NCI-H2029 (cell line): ENCODE results near the gene ZNF329.

Source experiments
- DNase-seq: peaks from one replicate; lab custom pipeline; 2025; lab: John Stamatoyannopoulos, UW

The ZNF329 gene

DNA sequence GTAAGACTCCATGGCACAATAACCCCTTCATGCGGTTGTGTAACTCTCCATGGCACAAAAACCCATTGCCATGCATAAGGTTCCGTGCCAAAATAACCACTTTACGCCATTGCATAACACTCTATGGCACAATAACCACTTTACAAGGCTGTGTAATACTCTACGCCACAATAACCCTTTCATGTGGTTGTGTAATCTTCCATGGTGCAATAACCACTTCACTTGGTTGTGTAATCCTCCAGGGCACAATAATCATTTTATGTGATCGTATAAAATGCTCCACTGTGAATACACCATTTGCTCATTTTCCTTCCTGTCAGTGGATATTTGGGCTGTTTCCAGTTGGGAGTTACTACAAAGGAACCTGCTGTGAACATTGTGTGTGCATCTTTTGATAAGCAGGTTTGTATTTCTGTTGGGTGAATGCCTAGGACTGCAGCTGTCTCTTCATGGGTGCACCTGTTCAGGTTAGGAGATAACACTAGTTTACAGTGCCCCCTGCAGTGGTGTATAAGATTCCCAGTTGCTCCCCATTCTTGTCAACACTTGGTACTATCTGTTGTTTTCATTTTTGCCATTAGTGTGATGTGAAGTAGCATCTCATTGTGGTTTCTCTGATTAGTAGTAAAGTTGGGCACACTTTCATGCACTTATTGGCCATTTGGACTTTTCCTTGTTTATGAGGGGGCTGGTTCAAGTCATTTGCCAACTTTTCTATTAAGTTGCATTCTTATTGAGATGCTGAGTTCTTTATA, 31.4 kb downstream of the ZNF329 start:
- no peak for DNase-seq

- no peak for DNase-seq
Observed at GRCh38 chr19:58117841-58118575, 32.6 kb downstream of the ZNF329 start.

DNA sequence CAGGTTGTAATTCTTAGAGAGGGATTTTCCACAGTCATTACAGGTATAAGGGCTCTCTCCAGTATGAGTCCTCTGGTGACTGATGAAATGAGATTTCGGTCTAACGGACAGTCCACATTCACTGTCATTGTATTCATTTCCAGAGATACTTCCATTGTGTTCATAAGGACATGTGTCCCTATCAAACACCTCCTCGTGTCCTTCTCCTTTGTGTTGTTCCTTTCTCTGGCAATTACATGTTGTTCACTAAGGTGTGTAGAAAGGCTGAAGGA, 42.1 kb downstream of the ZNF329 start:
- no peak for DNase-seq

DNA sequence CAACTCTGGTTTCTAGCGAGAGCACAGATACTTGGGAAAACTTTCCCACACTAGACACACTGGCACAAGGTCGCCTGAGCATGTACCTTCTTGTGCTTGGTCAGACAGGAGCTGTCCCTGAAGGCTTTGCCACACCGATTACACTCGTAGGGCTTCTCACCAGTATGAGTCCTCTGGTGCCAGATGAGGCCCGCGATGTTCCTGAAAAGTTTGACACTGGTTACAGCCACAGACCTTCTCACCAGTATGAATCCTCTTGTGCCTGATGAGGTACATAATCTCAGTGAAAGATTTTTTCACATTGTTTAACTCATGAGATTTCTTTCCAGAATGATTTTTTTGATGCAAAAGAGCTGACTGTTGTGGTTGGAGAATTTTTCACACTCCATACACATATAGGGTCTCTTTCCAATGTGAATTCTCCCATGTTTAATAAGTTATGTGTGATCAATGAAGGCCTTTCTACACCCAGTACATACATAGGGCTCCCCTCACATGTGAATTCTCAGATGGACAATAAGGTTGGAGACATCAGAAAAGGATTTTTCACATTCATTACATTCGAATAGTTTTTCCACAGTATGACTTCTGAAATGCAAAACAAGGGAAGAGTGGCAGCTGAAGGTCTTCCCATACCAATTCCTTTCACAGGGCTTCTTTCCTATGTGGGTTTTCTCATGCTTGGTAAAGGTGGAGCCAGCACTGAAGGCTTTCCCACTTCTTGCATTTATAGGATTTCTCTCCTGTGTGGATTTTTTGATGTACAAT, 42.6 kb downstream of the ZNF329 start:
- DNase-seq, result no peak

- no peak for DNase-seq
Observed at GRCh38 chr19:58098682-58098998, 51.9 kb downstream of the ZNF329 start.

DNA sequence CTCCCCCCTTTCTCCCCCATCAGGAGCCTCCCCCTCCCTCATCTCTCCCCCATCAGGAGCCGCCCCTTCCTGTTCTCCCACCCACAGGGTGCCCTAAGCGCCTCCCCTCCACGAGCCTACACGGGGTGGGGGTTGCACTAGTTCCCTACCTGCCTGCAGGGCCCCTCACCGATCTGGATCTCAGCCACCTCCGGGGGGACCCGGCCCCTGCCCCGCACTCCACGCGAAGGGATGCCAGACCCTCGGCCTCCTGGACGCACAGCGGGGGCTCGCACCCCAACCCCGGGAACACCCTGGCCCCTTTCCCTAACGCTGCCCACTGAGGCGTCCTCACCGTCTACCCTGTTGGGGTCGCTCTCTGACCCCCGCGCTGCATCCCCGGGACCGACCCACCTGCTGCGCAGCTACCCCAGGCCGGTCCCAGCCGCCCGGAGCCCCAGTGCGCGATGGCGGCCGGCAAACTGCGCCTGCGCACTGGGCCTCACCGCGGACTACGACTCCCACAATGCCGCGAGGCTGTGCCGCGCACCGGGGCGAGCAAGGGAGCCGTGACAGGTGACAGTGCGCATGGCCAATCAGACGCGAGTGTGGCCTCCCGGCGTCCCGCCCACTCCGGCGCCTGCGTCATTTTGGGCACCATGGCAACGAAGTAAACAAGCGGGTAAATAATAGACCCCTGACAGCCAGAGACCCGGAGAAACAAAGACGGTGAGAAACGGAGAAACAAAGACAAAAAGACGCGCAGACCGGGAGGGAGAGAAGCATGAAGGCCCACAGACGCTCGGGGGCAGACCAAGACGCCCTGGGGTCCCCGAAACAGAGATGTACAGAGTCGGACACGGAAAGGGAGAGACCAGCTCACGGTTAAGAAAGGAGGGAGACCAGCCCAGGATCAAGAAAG, 52.6 kb downstream of the ZNF329 start, which contains the start of gene ZSCAN18:
TSS of gene ZSCAN18 (minus strand) at position 451 of the 901 bp plus-strand sequence. CDS start 7,964 bp downstream, outside the sequence.
- peak; percentile 87 for DNase-seq

DNA sequence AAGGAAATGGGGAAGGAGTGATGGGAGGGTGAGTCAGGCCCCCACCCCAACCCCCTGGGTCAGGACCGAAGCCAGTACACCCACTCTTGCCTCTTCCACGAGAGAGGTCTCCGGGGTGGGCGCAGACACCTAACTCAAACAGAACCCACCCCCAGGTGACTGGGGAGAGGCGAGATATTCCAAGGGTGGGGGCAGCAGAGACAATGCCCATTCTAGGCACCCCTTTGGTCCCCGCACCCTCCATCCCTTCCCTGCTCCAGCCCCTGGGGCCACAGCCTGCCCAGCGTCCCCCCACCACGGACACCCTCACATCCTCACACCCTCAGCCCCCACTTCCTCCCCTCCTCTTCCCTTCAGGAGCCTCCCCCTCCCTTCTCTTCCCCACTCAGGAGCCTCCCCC, 53.2 kb downstream of the ZNF329 start:
- DNase-seq, result no peak

DNA sequence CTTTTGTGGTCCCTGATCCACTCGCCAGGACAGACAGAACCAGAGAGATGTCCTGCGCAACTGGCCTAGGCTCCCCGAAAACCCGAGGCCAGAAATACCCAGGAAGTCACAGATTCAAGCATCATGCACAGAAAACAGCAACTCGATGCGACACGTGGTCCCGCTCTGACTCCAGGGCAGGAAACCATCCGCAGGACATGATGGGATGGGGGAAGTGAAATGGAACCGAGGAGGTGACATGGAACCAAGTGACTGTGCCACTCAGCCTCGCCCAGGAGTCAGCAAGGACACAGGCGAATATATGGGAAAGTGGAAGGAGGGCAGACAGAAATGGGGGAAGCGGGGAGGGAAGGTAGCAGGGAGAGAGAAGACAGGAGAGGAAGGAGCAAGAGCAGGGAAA, 53.7 kb downstream of the ZNF329 start:
- DNase-seq, result no peak

GRCh38 chr19:58095328-58095727, 55.3 kb downstream of the ZNF329 start:
- no peak for DNase-seq

DNA sequence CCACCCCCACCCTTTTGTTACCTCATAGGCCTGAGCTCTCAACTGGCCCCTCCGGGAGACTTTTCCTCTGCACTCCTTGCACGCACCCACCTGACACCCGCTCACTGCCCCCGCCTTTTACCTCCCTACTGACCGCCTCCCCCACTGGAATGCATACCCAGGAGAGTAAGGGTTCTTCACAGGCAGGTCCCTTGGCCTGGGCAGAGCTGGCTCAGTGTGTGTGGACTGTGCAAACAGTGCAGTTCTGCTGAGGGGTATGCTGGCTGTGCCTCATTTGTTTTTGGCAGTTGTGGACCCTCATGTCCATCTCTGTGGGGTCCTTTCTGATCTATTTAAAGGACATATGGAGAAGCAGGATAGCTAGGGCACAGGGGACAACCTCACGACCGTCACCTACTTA, 57.5 kb downstream of the ZNF329 start:
- DNase-seq, result no peak

DNA sequence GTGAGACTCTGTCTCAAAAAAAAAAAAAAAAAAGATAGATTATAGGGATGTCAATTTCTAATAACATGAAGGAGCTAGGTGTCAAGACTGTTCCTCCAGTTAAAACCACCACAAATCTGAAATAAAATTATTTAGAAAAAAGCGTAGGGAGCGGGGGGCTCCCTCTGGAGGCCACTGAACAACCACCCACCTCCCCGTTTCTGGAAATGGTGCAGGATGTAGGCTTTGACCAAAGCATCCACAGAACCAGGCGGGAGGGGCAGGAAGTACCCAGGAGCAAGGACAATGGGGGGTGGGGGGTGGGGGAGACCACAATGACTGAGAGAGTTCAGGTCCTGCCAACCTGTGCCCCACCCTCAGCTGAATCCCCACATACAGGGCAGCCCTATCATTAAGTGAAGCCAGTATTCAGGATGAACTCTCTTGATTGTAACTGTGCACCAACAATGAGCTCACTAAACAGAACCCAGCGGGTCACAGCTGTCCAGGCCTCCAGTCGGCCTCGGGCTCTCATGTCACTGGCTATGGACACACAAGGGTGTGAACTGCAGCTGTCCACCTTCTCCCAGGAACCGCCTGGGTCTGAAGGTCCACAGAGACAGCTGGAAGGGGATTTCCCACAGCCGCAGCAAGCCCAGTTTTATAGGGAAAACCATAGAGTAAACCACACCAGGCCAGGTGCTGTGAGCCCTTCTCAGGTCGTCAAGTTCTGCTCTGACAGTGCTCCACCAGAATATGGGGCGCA, 59.2 kb downstream of the ZNF329 start:
- DNase-seq, result no peak

DNA sequence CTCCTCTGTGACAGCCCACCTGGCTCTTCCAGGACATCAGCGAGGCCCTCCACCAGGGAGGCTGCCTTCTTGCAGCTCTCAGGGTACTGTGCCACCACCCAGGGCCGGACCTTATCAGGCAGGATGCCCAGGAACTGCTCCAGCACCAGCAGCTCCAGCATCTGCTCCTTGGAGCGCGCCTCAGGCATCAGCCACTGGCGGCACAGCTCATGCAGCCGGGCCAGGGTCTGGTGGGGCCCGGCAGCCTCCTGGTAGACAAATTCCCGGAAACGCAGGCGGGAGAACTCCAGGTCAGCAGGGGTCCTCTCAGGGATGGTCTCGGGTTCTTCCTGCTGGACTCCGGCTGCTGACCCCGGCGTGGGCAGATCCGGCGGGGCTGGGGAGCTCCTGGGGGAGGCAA, 60.7 kb downstream of the ZNF329 start:
- no peak for DNase-seq

GRCh38 chr19:58088521-58089052, 62.0 kb downstream of the ZNF329 start:
- DNase-seq, result no peak

DNA sequence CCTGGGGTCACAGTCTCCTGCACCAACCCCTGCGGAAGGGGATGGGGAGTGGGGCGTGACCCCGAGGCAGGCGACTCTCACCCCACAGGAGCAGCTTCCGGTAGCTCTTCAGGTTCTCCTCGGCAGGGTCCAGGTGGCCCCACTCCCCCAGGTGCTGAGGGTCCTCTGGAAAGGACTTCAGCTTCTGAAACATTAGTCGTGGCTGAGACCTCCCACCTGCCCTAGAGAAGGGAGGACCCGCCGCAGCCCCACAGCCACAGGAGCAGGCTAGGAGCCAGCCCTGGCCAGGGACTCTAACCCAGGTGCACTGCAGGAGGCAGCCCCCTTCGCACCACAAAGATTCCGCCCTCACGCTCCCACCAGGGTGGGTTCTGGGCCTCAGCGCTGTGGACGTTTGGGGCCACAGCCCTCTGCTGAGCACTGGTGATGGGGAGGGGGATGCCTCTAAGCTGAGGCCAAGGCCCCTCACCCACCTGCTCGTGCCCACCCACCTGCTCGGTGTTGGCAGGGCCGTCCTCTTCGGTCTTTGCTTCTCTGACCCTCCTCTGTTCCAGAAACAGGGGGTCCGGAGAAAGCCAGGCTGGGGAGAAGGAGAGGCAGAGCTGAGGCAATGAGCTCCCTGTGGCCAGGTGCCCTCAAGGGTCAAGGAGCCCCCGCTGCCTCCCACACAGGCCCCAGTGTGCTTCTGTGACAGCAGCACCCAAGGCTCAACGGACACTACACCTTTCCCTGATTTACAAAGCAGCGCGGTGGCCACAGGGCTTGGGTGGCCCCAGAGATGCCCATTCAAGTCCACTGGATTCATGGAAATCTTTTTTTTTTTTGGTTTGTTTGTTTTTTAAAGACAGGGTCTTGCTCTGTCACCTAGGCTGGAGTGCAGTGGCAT, 63.5 kb downstream of the ZNF329 start:
- DNase-seq, result no peak

- DNase-seq, result no peak
Observed at GRCh38 chr19:58085348-58085875, 65.2 kb downstream of the ZNF329 start.

- no peak for DNase-seq
Observed at GRCh38 chr19:58084596-58085347, 65.8 kb downstream of the ZNF329 start.

GRCh38 chr19:58083021-58083420, 67.6 kb downstream of the ZNF329 start:
- DNase-seq, result no peak

DNA sequence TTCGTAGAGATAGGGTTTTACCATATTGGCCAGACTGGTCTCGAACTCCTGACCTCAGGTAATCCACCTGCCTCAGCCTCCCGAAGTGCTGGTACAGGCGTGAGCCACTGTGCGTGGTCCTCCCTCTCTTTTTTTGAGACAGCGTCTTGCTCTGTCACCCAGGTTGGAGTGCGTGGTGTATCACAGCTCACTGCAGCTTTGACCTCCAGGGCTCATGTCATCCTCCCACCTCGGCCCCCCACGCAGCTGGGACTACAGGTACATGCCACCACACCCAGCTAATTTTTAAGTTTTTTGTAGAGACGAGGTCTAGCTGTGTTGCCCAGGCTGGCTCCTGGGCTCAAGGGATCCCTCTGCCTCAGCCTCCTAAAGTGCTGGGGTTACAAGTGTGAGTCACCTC, 70.8 kb downstream of the ZNF329 start:
- no peak for DNase-seq
